Body of pancreas (tissue), 4 donors: ENCODE measurements around the gene MED15.

Experiments used
- CTCF ChIP-seq, 7 experiments: fragments of 450-650 bp in 4 of 7; fragments of 200-600 bp in 3 of 7; sonication (generic) in 3 of 7; IDR thresholded peaks; one replicate each; pipeline ENCODE4 v1.5.1; 2016 to 2019; ENCODE audit warnings: antibody characterized with exemption in 7 of 7
- POLR2A ChIP-seq, 3 donors: fragments of 450-650 bp; IDR thresholded peaks; one replicate each; pipeline ENCODE4 v1.6.1; 2016; ENCODE audit warnings: antibody characterized with exemption in 3 of 3, mild to moderate bottlenecking in 2 of 3

DNA sequence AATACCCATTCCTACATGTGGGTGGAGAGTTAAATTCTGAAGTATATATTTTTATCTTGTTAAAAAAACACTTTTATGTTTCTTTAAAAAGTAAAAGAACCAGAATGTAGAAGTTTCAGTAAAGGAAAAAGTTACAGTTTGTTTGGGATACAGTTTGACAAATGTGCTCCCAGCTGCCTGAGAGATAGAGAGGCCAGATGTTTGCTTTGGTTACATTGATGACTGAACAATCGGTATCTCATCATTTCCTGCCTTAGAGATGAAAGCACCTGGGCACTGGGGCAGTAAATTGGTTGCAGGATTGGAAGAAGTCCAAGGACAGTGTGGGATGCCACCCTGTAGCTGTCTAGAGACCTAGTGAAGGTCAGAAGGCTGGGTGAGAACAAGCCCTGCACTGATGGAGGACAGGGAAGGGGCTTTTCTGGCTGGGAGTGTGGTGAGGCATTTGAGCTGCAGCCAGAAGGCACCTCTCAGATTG, 16.6 kb downstream of the MED15 start:
- TF ChIP-seq CTCF (IDR thresholded peaks at IDR 0.05) (no peak), POLR2A (IDR thresholded peaks at IDR 0.05) (no peak)
